IPS DF 4.7 (cell line): Measurements from ENCODE around the gene PHF21A.

Experiments used
- DNase-seq: peaks from one replicate; pipeline ENCODE4 v3.0.0-alpha.2; 2013; ENCODE audit warnings: low spot score; ENCODE audit errors: extremely low read depth

The PHF21A gene

DNA sequence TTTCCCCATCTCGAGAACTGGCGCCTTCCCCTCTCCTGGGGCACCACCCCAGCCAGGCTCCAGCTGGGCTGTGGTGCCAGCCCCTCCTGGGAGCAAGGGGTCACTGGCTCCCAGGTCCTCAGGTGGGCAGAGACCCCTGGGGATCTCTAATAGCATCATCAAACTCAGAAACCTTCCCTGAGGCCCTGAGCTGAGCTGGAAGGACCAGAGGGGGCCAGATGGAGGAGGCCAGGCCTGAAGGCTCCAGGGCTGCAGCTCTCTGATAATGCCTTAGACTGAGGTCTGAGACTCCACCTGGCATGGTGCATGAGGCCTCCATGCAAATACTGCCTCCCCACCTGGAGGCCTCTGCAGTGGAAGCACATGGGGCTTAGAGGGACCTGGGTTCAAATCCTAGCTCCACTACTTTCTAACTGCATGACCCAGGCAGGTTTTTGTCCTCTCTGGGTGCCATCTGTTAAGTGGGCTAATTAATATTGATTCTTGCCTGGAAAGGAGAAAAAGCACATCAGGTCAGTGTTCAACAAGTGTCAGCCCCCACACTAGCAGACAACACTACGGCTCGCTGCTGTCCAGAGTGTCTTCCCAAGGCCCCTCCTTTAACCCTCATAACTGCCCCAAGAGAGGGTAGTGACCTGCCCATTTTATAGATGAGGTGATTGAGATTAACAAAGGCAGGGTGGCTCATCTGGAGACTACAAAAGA, 234.3 kb downstream of the PHF21A start:
- no peak for DNase-seq

- DNase-seq: no peak
Measured at GRCh38 chr11:45885921-45886721, 235.1 kb downstream of the PHF21A start.

DNA sequence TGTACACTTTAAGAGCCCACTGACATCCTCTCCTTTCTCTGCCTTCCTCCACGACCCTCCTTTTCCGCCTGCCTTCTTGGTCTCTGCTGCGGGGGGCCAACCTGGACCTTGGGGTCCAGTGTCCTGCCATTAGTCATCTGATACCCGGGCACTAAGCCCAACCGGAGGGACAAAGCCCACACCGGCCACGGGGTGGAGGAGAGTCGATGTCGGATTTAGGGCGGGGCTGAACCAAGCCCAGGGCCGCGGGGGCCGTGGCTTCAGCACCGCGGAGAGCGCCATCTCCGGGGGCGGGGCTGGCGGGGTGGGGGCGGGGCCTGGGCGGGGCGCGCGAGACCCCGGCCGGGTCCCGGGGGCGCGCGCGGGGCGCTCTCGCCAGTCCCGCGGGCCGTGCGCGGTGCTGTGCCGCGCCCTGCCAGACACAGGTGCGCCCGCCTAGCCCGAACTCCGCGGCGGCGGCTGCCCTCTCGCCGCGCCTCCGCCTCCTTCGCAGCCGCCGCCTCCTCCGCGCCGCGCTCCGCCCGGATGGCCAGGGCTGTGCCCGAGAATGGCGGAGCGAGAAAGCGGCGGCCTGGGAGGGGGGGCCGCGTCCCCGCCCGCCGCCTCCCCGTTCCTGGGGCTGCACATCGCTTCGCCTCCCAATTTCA, 235.9 kb downstream of the PHF21A start, which contains the start of gene MAPK8IP1:
TSS of gene MAPK8IP1 (plus strand) at position 378 of the 647 bp plus-strand sequence. CDS start at position 548, 170 bp downstream.
- DNase-seq: no peak

DNA sequence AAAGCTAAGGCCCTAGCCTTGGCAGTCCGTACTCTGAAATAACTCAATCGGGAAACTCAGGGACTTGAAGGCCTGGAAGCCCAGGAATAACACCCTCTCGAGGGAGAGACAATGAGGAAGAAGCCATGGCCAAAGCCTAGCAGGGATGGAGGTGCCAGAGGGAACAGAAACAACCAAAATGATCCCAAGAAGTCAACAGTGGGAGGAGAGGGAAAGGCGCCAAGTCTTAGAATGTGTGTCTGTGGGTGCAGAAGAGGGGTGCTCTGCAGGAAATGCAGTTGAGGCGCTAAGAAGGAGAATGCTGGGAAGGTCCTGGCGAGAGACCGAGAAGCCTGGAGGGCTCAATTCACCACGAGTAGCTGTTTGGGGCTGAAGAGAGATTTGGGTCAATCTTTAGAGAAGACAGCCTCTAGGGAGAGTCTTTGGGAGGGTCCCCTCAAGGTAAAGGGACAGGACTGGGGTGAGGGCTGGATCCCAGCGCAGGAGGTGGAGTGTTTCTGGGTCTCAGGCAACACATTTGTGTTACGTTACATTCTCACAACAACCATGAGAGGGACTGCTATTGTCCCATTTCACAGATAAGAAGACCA, 236.6 kb downstream of the PHF21A start:
- DNase-seq: no peak
